Lung (tissue), 12 donors: Measurements from ENCODE around the gene CDC42BPG. TPM values are rescaled to one million over a fixed set of nuclear protein-coding genes. Genes with fewer than 3 reads are reported as not detected.

Experiments used
- ATAC-seq: fragments of 200-7000 bp; cut with Tn5 transposase; one replicate; pipeline ENCODE4 v1.9.1; 2020; ENCODE audit warnings: moderate number of reproducible peaks; ENCODE audit not compliant: insufficient read depth, low FRiP score
- DNase-seq, 3 donors: peaks; one replicate each; pipeline ENCODE4 v3.0.0-alpha.2; 2013 to 2017
- H3K27ac ChIP-seq, 2 donors: one replicate each; pipeline ENCODE4 v1.5.1; 2013; ENCODE audit warnings: mild to moderate bottlenecking in 2 of 2, moderate library complexity in 2 of 2, control low read depth in 1 of 2, inconsistent platforms in 1 of 2, low read depth in 1 of 2, low read length in 1 of 2
- H3K27me3 ChIP-seq, 3 donors: one replicate each; pipeline ENCODE4 v1.5.1; 2013; ENCODE audit warnings: low read length in 2 of 3; ENCODE audit not compliant: control insufficient read depth in 3 of 3, insufficient read depth in 3 of 3
- H3K36me3 ChIP-seq, 4 donors: one replicate each; pipeline ENCODE4 v1.5.1; 2013; ENCODE audit warnings: low read length in 4 of 4, mild to moderate bottlenecking in 1 of 4, moderate library complexity in 1 of 4; ENCODE audit not compliant: control insufficient read depth in 4 of 4, insufficient read depth in 4 of 4
- H3K4me1 ChIP-seq, 5 donors: one replicate each; pipeline ENCODE4 v1.5.1; 2013; ENCODE audit warnings: low read length in 5 of 5, mild to moderate bottlenecking in 2 of 5, moderate library complexity in 1 of 5; ENCODE audit not compliant: control insufficient read depth in 5 of 5, insufficient read depth in 5 of 5
- H3K4me3 ChIP-seq: one replicate; pipeline ENCODE4 v1.5.1; 2013; ENCODE audit warnings: mild to moderate bottlenecking, control low read depth, moderate library complexity
- H3K9ac ChIP-seq, 2 donors: one replicate each; pipeline ENCODE4 v1.5.1; 2013; ENCODE audit warnings: low read length in 2 of 2, control low read depth in 1 of 2; ENCODE audit not compliant: insufficient read depth in 1 of 2
- H3K9me3 ChIP-seq, 4 donors: one replicate each; pipeline ENCODE4 v1.5.1; 2013; ENCODE audit warnings: low read length in 3 of 4, mild to moderate bottlenecking in 1 of 4, moderate library complexity in 1 of 4; ENCODE audit not compliant: control insufficient read depth in 4 of 4, insufficient read depth in 3 of 4
- CTCF ChIP-seq: IDR thresholded peaks from 2 replicates; pipeline ENCODE4 v1.5.1; 2012; ENCODE audit warnings: mild to moderate bottlenecking; ENCODE audit errors: control extremely low read depth, extremely low read depth
- WGBS, 2 donors: extraction: QIAGEN DNeasy Blood & Tissue Kit; methylation state at CpG; one replicate each; pipeline ENCODE4 v1.1.7; 2013; 5-methylcytosine and 5-hydroxymethylcytosine counted together
- polyA plus RNA-seq, 2 donors: library from polyadenylated mRNA; stranded (reverse); fragments of 200-250 nt; gene quantifications; one replicate each; pipeline ENCODE4 v1.2.1, GENCODE V29; 2013
- total RNA-seq, 2 donors: library from RNA; depleted of rRNA in 1 of 2; stranded (reverse); fragments of >200 nt in 1 of 2; gene quantifications; one replicate each; pipeline ENCODE4 v1.2.1, GENCODE V29; 2014 to 2021
- donor health status: control.
- donor health status: control.
- donor health status: Bipolar disorder and iron deficiency.
- donor health status: healthy.
- donor health status: DM: yes; HTN: yes; CAD: no.

CDC42BPG gene
- total and polyA plus RNA-seq, 4 donors, result 7.1 to 23.5 (median 10.6) TPM

DNA sequence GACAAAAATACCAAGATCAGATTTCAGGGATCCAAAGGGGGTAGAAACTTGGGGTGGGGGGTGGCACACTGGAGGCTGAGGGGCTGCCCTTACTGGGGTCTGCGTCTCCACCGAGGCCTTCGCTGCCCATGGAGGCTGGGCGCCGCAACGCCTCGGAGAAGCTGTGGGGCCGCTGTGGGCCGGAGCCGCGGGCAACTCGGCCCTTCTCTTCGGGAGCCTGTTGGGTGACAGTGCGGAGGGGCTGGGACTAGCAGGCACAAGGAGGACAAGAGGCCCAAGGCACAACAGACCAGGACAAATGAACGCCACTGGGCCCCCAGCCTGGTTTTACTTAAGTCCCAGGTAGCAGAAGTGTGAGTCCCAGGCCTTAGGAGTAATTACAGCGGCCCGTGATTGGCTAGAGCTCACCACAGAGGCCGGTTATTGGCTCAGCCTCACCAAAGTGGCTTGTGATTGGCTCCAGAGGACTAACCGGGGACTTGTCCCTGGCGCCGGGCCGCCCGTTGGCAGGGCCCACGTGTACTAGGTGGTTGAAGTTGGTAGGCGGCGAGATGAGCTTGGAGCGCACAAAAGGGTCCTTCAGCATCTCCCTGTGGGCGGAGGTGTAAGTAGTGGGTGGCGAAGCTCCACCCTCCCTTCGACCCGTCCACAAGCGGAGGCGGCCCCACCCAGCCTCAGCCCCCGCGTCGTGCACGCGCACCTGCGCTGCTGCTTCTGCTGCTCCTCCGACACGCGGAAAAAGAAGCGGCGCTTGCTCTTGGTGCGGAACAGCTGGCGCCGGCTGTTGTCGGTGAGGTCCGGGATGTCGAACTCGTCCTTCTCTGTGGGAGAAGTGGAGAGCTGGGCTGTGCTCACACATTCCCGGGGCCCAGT, 17.6 kb downstream of the CDC42BPG start:
- Histone ChIP-seq H3K4me1 (no peaks in the 10 kb centered on the region), H3K27me3 (no peaks in the 10 kb centered on the region), H3K9me3 (no peaks in the 10 kb centered on the region), H3K27ac (no peak overlapping the region), H3K4me3 (no peak overlapping the region), H3K9ac (no peak overlapping the region), H3K36me3 (peaks cover 0 to 9% (median 1%) of the 10 kb centered on the region in 4 donors)
- ATAC-seq, result no peak
- no peak for TF ChIP-seq CTCF
- WGBS, 2 donors, result 92 to 96% methylated on average over 52 of the region's 52 CpGs
- DNase-seq, result no peak

- no peak for TF ChIP-seq CTCF
- ATAC-seq, result no peak
- H3K9ac ChIP-seq, result no peak overlapping the region
- no peaks in the 10 kb centered on the region for H3K9me3 ChIP-seq
- DNase-seq, result no peak
- H3K4me1 ChIP-seq, result no peaks in the 10 kb centered on the region
- no peak overlapping the region for H3K4me3 ChIP-seq
- H3K36me3 ChIP-seq, result peaks cover 0 to 9% (median 1%) of the 10 kb centered on the region in 4 donors
- no peaks in the 10 kb centered on the region for H3K27me3 ChIP-seq
- 95 to 96% methylated on average over 7 of the region's 7 CpGs for WGBS, 2 donors
- H3K27ac ChIP-seq, result no peak overlapping the region
These were observed 18.4 kb downstream of the CDC42BPG start for GRCh38 chr11:64826062-64826461.

DNA sequence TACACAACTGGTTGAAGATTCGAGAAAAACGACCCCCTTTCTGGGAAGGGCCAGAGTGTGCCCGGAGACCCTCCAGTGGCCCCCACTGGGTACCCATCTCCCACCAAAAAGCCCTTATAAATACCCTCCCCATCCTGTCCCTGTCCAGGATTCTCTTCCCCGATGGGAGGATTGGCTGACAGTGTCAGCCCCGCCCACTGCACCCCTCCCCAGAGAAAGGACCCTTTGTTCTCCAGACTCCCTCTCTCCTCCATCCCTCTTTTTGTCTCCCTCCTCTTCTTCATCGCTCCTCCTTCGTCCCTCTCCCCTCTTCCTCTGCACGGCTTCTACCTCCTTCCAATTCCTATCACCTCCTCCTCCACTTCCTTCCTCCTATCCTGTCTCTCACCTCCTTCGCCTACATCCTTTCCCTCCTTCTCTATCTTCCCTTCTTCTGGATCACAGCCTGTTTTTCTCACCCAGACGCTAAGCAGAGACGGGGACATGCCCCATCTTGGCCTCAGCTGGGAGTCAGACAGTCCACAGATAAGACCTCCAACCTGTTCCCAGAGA, 20.8 kb downstream of the CDC42BPG start:
- Histone ChIP-seq H3K4me1 (no peaks in the 10 kb centered on the region), H3K9ac (no peak overlapping the region), H3K36me3 (peaks cover 0 to 9% (median 1%) of the 10 kb centered on the region in 4 donors), H3K27me3 (no peaks in the 10 kb centered on the region), H3K27ac (no peak overlapping the region), H3K4me3 (no peak overlapping the region), H3K9me3 (peaks cover 0 to 3% (median 0%) of the 10 kb centered on the region in 4 donors)
- 74 to 77% methylated on average over 11 of the region's 11 CpGs for WGBS, 2 donors
- no peak for TF ChIP-seq CTCF
- no peak for ATAC-seq
- DNase-seq, result no peak
